GM18505 (cell line): ENCODE data around the gene SORCS2.

Experiments
- ATAC-seq: cut with Tn5 transposase; IDR thresholded peaks from one replicate; pipeline ENCODE4 v1.9.1; 2021; ENCODE audit not compliant: unreplicated experiment
- POLR2A ChIP-seq: IDR thresholded peaks from 4 replicates; pipeline ENCODE4 v1.6.1; 2011; ENCODE audit warnings: borderline replicate concordance; ENCODE audit not compliant: insufficient read depth, insufficient read length; ENCODE audit errors: extremely low read depth

The SORCS2 gene

DNA sequence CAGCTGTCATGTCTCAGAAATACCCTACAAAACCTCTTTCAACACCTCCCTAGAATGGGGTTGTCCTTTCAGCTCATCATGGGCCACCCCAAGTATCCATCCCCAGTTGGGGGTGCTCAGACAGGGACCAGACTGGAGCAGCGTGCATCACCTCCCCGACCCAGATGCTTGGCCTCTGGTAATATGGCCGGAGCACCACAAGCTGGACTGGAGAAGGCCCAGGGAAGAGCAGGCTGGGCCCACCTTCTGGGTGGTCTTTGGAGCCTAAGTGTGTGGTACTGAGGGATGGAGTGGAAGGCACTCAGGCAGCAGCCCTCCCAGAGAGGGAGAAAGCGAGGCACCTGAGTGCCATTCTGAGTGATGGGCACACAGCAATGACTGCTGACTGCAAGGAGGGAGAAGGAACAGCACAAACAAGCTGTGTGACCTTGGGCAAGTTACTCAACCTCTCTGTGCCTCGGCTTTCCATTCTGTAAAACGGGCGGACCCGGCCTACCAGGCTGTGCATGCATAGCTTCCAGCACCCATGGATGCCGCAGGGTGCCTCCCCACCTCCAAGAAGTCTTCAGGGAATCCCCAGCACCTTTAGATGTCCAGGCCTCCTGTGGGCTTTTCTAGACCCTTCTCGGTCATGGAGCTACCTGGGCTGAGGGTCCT lies 519.1 kb downstream of the SORCS2 start:
- no peak for TF ChIP-seq POLR2A

DNA sequence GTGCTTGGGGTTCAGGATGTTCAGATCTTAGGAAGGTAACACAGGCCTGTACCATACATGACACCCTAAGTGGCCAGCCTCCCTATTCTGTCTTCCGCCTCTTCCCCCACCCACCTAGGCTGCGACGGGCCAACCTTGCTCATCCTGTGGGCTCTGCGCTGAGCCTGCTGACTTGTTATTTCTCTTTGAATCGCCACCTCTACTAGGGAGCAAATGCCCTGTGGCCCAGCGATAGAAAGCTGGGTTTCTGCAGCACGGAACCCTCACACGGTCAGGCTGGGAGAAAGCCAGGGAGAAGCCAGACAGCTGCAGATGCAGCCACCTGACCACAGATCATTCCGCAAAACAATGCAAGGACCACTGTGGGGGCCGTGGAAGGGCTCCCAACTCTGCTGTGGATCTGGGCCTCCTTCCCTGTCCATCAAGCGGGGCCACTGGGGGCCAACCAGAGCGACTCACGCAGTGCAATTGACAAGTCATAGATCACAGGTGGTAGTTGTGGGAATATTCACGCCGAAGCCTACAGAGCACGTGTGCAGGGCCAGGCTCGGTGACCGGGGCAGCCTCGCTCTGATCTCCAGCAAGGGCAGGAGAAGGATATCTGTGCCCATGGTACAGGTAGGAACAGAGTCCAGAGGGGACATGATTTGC lies 519.8 kb downstream of the SORCS2 start:
- no peak for TF ChIP-seq POLR2A
- ATAC-seq, result no peak

More for the DNA sequence above, 519.1 kb downstream of the SORCS2 start:
- ATAC-seq, result no peak

- ATAC-seq, result no peak
- no peak for TF ChIP-seq POLR2A
Measured at GRCh38 chr4:7713757-7714156, 521.4 kb downstream of the SORCS2 start.

GRCh38 chr4:7714176-7714575 lies 521.8 kb downstream of the SORCS2 start:
- no peak for ATAC-seq
- no peak for TF ChIP-seq POLR2A

- TF ChIP-seq POLR2A, result no peak
- no peak for ATAC-seq
Measured at GRCh38 chr4:7714738-7715137, 522.4 kb downstream of the SORCS2 start.

GRCh38 chr4:7715271-7716009 lies 523.1 kb downstream of the SORCS2 start:
- TF ChIP-seq POLR2A, result no peak
- ATAC-seq, result no peak

DNA sequence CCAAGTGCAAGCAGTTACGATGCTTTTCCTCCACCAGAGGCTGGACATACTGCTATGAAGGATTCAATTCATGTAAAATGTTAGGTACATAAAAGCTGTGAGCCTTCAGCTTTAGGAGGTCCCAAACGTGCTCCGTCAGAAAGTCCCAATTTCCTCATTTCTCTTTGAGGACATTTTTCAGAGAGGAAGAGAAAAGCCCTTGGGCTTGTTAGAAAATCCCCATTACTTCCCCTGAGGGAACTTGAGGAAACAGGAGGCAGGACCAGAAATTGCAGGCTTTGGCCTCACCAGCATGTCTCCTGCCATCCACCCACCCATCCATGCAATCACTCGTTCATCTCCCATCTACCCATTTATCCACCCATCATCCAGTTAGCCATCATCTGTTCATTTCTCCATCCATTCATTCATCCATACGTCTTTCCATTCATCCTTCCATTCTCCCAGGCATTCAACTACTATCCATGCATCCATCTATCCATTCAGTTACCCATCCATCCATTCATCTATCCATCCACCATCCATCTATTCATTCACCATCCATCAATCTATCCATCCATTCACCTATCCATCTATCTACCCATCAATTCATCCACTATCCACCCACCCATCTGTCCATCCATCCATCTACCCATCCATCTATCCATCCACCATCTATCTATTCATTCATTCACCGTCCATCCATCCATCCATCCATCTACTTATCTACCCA lies 523.8 kb downstream of the SORCS2 start:
- TF ChIP-seq POLR2A, result no peak

DNA sequence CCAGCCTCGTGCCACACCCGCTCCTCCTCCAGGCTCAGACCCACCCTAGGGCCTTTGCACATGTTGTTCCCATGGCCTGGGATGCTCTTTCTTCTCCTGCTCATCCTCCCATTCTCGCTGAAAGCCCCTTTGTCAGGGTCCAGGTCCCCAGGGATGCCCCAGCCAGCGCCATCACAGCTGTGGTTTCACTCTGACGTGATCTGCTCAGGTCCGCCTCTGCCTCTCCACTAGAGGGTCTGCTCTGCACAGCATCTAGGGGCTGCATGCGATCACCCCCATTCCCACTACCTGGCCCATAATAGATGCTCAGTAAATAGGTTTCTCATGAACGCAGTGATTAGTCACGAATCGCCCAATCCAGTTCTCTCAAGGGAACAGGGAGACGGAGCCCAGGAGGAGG lies 524.8 kb downstream of the SORCS2 start:
- TF ChIP-seq POLR2A, result no peak
- ATAC-seq, result no peak

More for the DNA sequence above, 523.8 kb downstream of the SORCS2 start:
- no peak for ATAC-seq

GRCh38 chr4:7717946-7718490 lies 525.7 kb downstream of the SORCS2 start:
- ATAC-seq, result no peak
- TF ChIP-seq POLR2A, result no peak

- no peak for ATAC-seq
- TF ChIP-seq POLR2A, result no peak
Measured at GRCh38 chr4:7719354-7720174, 527.2 kb downstream of the SORCS2 start.

DNA sequence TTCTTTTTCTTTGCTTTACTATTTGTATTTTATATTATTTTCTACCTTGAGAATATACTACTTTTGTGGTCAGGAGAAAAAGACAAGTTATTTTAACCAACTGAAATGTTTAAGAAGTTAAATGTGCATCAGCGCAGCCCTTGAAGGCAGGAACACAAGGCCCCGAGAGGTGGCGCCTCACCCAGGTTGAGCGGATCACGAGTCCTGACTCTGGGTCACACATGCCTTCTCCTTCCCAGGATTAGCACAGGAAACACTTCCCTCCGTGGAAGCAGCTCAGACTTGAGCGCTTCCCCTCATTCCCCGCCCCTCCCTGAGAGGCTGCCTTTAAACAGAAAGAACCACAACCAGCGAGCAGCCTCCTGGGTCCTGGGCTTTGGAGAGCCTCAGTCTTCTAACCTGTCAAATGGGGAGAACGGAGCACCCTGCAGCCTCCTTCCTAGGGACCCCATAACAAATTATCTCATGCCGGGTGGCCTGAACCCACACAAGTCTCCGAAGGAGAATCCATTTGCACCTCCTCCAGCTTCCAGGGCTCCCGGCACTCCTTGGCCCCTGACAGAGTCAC lies 529.7 kb downstream of the SORCS2 start:
- no peak for ATAC-seq

More for the DNA sequence above, 529.7 kb downstream of the SORCS2 start:
- TF ChIP-seq POLR2A, result no peak
